Measurements from ENCODE around the gene OVCH1.

Gene OVCH1

DNA sequence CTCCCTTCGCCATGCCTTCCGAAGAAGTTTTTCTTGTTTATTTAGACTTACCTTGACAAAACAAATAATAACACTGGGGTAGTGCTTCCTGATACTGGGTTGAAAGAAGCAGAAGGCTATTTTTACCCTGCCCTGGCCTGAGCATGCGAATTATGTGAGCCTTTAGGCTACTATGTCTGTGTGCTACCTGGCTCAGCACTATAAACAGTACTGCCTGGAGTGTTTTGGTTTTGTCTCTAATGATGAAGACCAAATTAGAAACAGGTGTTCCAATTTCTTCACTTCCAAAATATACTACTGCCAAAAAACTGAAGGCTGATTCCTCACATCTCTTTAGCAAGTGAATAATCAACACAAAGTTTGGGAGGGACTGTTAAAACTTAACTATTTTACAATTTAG, 7.6 kb upstream of the OVCH1 start:
- H3K36me3 ChIP-seq, result peaks cover 25 to 54% (median 34%) of the 10 kb centered on the region in 3 donors
- H3K27ac ChIP-seq, result no peak overlapping the region
- TF ChIP-seq, protein P1, sequence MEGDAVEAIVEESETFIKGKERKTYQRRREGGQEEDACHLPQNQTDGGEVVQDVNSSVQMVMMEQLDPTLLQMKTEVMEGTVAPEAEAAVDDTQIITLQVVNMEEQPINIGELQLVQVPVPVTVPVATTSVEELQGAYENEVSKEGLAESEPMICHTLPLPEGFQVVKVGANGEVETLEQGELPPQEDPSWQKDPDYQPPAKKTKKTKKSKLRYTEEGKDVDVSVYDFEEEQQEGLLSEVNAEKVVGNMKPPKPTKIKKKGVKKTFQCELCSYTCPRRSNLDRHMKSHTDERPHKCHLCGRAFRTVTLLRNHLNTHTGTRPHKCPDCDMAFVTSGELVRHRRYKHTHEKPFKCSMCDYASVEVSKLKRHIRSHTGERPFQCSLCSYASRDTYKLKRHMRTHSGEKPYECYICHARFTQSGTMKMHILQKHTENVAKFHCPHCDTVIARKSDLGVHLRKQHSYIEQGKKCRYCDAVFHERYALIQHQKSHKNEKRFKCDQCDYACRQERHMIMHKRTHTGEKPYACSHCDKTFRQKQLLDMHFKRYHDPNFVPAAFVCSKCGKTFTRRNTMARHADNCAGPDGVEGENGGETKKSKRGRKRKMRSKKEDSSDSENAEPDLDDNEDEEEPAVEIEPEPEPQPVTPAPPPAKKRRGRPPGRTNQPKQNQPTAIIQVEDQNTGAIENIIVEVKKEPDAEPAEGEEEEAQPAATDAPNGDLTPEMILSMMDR (IDR thresholded peaks at IDR 0.05), result no peak
- no peaks in the 10 kb centered on the region for H3K9me3 ChIP-seq
- H3K4me3 ChIP-seq, result no peak overlapping the region
- H3K4me1 ChIP-seq, result no peaks in the 10 kb centered on the region
- intact Hi-C loops (cut with DNase I; ENCODE audit: low total_unique reads), result no loop called here
- DNase-seq, result no peak
- no peaks in the 10 kb centered on the region for H3K27me3 ChIP-seq

DNA sequence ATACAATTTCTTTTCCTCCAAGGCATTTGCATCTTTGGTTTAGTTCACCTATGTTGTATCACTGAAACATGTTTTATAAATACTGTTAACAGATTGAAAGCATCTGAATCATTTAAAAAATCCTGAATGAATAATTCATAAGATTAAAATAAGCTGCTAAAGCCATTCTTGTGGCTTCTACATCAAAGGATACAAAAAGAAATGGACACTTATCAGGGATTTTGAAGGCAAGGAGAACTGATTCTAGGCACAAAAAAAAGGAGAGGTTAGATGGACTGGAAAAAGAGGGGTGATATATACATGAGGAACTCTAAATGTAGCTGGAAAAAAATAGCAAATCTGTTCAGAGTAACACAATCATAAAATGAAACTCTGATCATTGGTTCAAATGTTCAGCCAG, 5.8 kb upstream of the OVCH1 start:
- TF ChIP-seq, protein P1 (IDR thresholded peaks at IDR 0.05), result no peak
- H3K27me3 ChIP-seq, result no peaks in the 10 kb centered on the region
- DNase-seq, result no peak
- H3K4me1 ChIP-seq, result no peaks in the 10 kb centered on the region
- H3K9me3 ChIP-seq, result no peaks in the 10 kb centered on the region
- H3K27ac ChIP-seq, result no peak overlapping the region
- no peak overlapping the region for H3K4me3 ChIP-seq
- intact Hi-C loops (cut with DNase I; ENCODE audit: low total_unique reads), result no loop called here
- peaks cover 24 to 50% (median 30%) of the 10 kb centered on the region in 3 donors for H3K36me3 ChIP-seq

DNA sequence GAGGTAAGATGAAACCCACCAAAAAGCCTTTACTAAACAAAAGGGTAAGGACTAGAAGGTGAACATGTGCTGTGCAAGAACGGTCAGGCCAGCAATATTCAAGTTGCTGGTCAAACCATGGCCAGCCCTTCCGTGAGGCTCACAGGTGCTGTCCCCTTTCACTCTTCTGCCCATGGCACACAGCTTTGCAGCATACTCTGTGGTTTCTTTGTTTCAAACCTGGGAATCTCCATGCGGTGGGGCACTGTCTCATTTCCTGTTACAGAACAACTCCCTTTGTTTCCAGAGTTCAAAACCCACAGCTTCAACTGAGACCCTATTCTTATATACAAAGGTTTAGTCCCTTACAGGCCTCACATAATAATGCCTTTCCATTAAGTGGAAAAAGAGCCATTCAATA, 1.7 kb upstream of the OVCH1 start:
- Histone ChIP-seq H3K4me3 (no peak overlapping the region), H3K9me3 (no peaks in the 10 kb centered on the region), H3K27me3 (no peaks in the 10 kb centered on the region), H3K36me3 (peaks cover 0 to 18% (median 16%) of the 10 kb centered on the region in 3 donors), H3K4me1 (no peaks in the 10 kb centered on the region), H3K27ac (no peak overlapping the region)
- TF ChIP-seq, protein P1 (IDR thresholded peaks at IDR 0.05), result no peak
- DNase-seq, result no peak
- intact Hi-C loops (cut with DNase I; ENCODE audit: low total_unique reads), result no loop called here

DNA sequence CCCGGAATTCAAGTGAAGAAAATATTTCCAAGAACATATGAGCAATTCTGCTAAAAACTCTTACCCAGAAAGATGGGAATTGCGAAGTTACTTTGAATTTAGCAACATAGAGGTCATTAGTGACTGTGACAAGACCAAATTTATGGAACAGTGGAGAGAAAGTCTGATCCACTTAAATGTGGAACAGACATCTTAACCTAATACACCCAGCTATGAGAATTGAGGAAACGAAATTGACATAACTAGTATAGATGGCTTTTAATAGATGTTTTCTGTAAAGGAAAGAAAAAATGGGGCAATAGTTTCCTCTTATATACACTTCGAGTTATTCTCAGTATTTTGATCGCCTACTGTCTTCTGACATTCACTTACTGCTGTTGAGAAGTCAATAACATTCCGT, 4.6 kb downstream of the OVCH1 start:
- intact Hi-C loops (cut with DNase I; ENCODE audit: low total_unique reads), result no loop called here

DNA sequence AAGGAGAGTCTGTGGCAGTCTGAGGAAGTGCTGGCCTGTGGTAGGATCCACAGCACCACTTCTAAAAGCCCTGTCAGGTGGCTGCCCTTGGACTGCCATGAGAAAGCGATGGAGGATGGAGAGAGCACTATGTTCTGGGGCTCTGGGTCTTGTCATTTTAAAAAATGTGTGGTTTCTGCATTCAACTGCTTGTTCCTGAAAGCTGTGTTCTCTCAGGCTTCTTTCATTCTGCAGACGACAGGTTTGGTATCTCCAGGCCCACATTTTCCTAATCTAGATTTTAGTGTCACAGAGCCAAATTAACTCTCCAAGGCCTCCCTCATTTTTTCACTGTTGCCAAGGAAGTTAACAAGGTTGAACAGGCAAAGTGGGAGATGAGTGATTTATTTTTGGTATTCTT, 10.5 kb downstream of the OVCH1 start:
- no peaks in the 10 kb centered on the region for H3K4me1 ChIP-seq
- H3K27ac ChIP-seq, result no peak overlapping the region
- DNase-seq, result no peak
- no peak overlapping the region for H3K4me3 ChIP-seq
- H3K27me3 ChIP-seq, result no peaks in the 10 kb centered on the region
- peaks cover 0 to 25% (median 9%) of the 10 kb centered on the region in 3 donors for H3K36me3 ChIP-seq
- TF ChIP-seq, protein P1 (IDR thresholded peaks at IDR 0.05), result no peak
- no peaks in the 10 kb centered on the region for H3K9me3 ChIP-seq
- intact Hi-C loops (cut with DNase I; ENCODE audit: low total_unique reads), result no loop called here

More for the DNA sequence above, 4.6 kb downstream of the OVCH1 start:
- DNase-seq, result no peak
- TF ChIP-seq, protein P1 (IDR thresholded peaks at IDR 0.05), result no peak
- H3K4me1 ChIP-seq, result no peaks in the 10 kb centered on the region
- H3K36me3 ChIP-seq, result peaks cover 0 to 16% (median 4%) of the 10 kb centered on the region in 3 donors
- no peaks in the 10 kb centered on the region for H3K27me3 ChIP-seq
- no peak overlapping the region for H3K4me3 ChIP-seq
- H3K9me3 ChIP-seq, result no peaks in the 10 kb centered on the region
- no peak overlapping the region for H3K27ac ChIP-seq

DNA sequence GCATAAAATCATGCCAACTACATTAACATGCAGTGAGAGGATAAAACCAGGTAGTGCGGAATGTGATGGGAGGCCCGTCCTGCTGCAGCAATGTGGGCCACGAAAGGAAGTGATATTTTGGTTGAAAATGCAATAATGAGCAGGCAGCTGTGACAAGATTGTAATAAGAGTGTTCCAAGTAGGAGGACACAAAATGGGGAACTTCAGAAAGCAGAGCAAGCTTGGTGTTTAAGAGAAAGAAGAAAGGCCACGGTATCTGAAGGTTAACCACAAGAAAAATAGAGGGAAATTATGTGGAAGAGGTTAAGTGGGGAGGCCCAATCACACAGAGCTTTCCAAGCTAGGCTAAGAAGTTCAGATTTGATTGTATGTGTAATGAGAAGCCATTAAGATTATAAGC, 34.3 kb downstream of the OVCH1 start:
- DNase-seq, result no peak
- TF ChIP-seq, protein P1 (IDR thresholded peaks at IDR 0.05), result no peak
- Histone ChIP-seq H3K36me3 (peaks cover 7 to 23% (median 22%) of the 10 kb centered on the region in 3 donors), H3K27me3 (no peaks in the 10 kb centered on the region), H3K9me3 (no peaks in the 10 kb centered on the region), H3K4me3 (no peak overlapping the region), H3K4me1 (no peaks in the 10 kb centered on the region), H3K27ac (no peak overlapping the region)
- intact Hi-C loops (cut with DNase I; ENCODE audit: low total_unique reads), result no loop called here
